Fibroblast of lung (primary cell): ENCODE results near the gene DDAH1. TPM values are rescaled to one million over a fixed set of nuclear protein-coding genes. Genes with fewer than 3 reads are reported as not detected.
A peak's percentile ranks its signal among the peaks of the same experiment; 100 is the strongest.

Experiments used
- DNase-seq, 2 donors: peaks; one replicate each; pipeline versions ENCODE4 v3.0.0 to v3.0.0-alpha.2; 2010; ENCODE audit warnings: low read depth in 2 of 2
- H2AFZ ChIP-seq: 2 replicates; pipeline ENCODE4 v1.5.1; 2012; ENCODE audit warnings: low read length, control low read depth, inconsistent platforms
- H3K27ac ChIP-seq: 2 replicates; pipeline ENCODE4 v1.5.1; 2011; ENCODE audit warnings: low read length, control low read depth; ENCODE audit not compliant: insufficient read depth
- H3K27me3 ChIP-seq: 2 replicates; pipeline ENCODE4 v1.5.1; 2011; ENCODE audit warnings: mild to moderate bottlenecking, low read length; ENCODE audit not compliant: control insufficient read depth, insufficient read depth
- H3K36me3 ChIP-seq: 2 replicates; pipeline ENCODE4 v1.5.1; 2011; ENCODE audit warnings: low read length; ENCODE audit not compliant: control insufficient read depth, insufficient read depth
- H3K4me1 ChIP-seq: 2 replicates; pipeline ENCODE4 v1.5.1; 2011; ENCODE audit warnings: low read length; ENCODE audit not compliant: control insufficient read depth, insufficient read depth; ENCODE audit errors: extremely low read depth
- H3K4me2 ChIP-seq: 2 replicates; pipeline ENCODE4 v1.5.1; 2011; ENCODE audit warnings: low read length, control low read depth; ENCODE audit not compliant: insufficient read depth; ENCODE audit errors: extremely low read depth
- H3K4me3 ChIP-seq, 4 experiments: fragments of 200-600 bp in 1 of 4; sonication (generic) in 1 of 4; replicated peaks in 1 of 4; 2 replicates each; pipeline ENCODE4 v1.5.1; 2011 to 2016; ENCODE audit warnings: low read length in 4 of 4, low read depth in 3 of 4, mild to moderate bottlenecking in 3 of 4, control low read depth in 2 of 4, inconsistent platforms in 1 of 4, mixed read lengths in 1 of 4; ENCODE audit not compliant: insufficient read depth in 1 of 4; ENCODE audit errors: control extremely low read depth in 1 of 4
- H3K79me2 ChIP-seq: 2 replicates; pipeline ENCODE4 v1.5.1; 2012; ENCODE audit warnings: mild to moderate bottlenecking, low read length, inconsistent platforms; ENCODE audit not compliant: control insufficient read depth, insufficient read depth
- H3K9ac ChIP-seq: 2 replicates; pipeline ENCODE4 v1.5.1; 2011; ENCODE audit warnings: mild to moderate bottlenecking, low read length, control low read depth; ENCODE audit not compliant: insufficient read depth
- H3K9me3 ChIP-seq: 2 replicates; pipeline ENCODE4 v1.5.1; 2012; ENCODE audit warnings: low read depth, low read length; ENCODE audit not compliant: control insufficient read depth, insufficient read depth
- H4K20me1 ChIP-seq: 2 replicates; pipeline ENCODE4 v1.5.1; 2011; ENCODE audit warnings: low read length; ENCODE audit not compliant: control insufficient read depth, insufficient read depth; ENCODE audit errors: extremely low read depth
- EZH2 ChIP-seq: IDR thresholded peaks from 2 replicates; pipeline ENCODE4 v1.5.1; 2012; ENCODE audit warnings: low read length, control low read depth, mild to moderate bottlenecking; ENCODE audit errors: missing control alignments
- polyA plus RNA-seq, 2 donors: library from polyadenylated mRNA; depleted of rRNA in 1 of 2; stranded (reverse) in 1 of 2; unstranded in 1 of 2; fragments of >200 nt; gene quantifications; 2 replicates each; pipeline ENCODE4 v1.2.1, GENCODE V29; 2011 to 2012; ENCODE audit warnings: missing spikeins in 1 of 2
- total RNA-seq: library from RNA; depleted of rRNA; stranded (reverse); fragments of >200 nt; gene quantifications from 2 replicates; pipeline ENCODE4 v1.2.1, GENCODE V29; 2014
- TF ChIP-seq, protein P1 (sequence below), 2 donors: IDR thresholded peaks in 1 of 2; conservative IDR thresholded peaks in 1 of 2; 1 replicate in 1 of 2; 2 replicates in 1 of 2; pipeline ENCODE4 v1.5.1; 2011 to 2012; ENCODE audit warnings: low read length in 2 of 2, control low read depth in 1 of 2, inconsistent platforms in 1 of 2, low read depth in 1 of 2, mild to moderate bottlenecking in 1 of 2

DDAH1 gene
- total and polyA plus RNA-seq, 2 donors (not counting 1 experiment from before 2014, with no cell fraction given) = 50.0 to 218 TPM

GRCh38 chr1:85330711-85331290, 134.2 kb downstream of the DDAH1 start:
- peaks cover 30% of the 10 kb centered on the region for H3K4me1 ChIP-seq
- no peaks in the 10 kb centered on the region for H3K9me3 ChIP-seq
- peak overlapping the region in 1 of 4 experiments; percentile 8 for H3K4me3 ChIP-seq
- peak overlapping the region; percentile 55 for H3K9ac ChIP-seq
- no peaks in the 10 kb centered on the region for H3K36me3 ChIP-seq
- H3K27ac ChIP-seq = peak overlapping the region; percentile 99
- H3K79me2 ChIP-seq = peaks cover 31% of the 10 kb centered on the region
- H3K4me2 ChIP-seq = peak overlapping the region; percentile 72
- no peaks in the 10 kb centered on the region for H3K27me3 ChIP-seq
- TF ChIP-seq EZH2 = no peak
- TF ChIP-seq, protein P1, sequence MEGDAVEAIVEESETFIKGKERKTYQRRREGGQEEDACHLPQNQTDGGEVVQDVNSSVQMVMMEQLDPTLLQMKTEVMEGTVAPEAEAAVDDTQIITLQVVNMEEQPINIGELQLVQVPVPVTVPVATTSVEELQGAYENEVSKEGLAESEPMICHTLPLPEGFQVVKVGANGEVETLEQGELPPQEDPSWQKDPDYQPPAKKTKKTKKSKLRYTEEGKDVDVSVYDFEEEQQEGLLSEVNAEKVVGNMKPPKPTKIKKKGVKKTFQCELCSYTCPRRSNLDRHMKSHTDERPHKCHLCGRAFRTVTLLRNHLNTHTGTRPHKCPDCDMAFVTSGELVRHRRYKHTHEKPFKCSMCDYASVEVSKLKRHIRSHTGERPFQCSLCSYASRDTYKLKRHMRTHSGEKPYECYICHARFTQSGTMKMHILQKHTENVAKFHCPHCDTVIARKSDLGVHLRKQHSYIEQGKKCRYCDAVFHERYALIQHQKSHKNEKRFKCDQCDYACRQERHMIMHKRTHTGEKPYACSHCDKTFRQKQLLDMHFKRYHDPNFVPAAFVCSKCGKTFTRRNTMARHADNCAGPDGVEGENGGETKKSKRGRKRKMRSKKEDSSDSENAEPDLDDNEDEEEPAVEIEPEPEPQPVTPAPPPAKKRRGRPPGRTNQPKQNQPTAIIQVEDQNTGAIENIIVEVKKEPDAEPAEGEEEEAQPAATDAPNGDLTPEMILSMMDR (conservative IDR thresholded peaks at IDR 0.05 in 1 of 2, IDR thresholded peaks at IDR 0.05 in 1 of 2; ENCODE audit: low read depth in 1 of 2, low read length in 2 of 2) = peak in 1 of 2 donors; percentile 10
- DNase-seq = peak; percentile 94 to 99
- no peaks in the 10 kb centered on the region for H4K20me1 ChIP-seq
- H2AFZ ChIP-seq = no peak overlapping the region

DNA sequence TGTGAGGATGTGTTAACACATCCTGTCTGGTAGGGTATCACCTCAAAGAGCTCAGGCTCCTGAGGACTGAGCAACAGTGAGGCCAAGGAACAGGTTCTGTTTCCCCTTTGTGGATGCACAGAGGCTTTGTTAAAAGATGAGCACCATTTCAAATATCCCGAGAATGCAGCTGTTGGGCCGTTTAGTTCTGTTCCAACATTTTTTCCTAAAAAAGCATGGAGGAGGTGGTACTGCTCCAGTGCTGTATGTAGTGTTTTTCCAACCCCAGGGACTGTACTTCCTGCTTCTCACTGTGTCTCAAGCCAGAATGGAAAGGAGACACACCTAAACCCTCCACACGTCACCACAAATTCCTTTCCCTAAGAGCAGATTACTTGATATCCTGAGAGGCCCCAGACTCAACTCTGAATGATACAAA, 134.7 kb downstream of the DDAH1 start:
- Histone ChIP-seq H3K36me3 (no peaks in the 10 kb centered on the region), H3K27ac (peak overlapping the region; percentile 99), H3K9me3 (no peaks in the 10 kb centered on the region), H2AFZ (no peak overlapping the region), H3K4me1 (peaks cover 31% of the 10 kb centered on the region), H3K79me2 (peaks cover 31% of the 10 kb centered on the region), H4K20me1 (no peaks in the 10 kb centered on the region), H3K9ac (peak overlapping the region; percentile 55), H3K27me3 (no peaks in the 10 kb centered on the region), H3K4me2 (peak overlapping the region; percentile 72), H3K4me3 (no peak overlapping the region)
- no peak for TF ChIP-seq EZH2
- TF ChIP-seq, protein P1 (conservative IDR thresholded peaks at IDR 0.05 in 1 of 2, IDR thresholded peaks at IDR 0.05 in 1 of 2; ENCODE audit: low read depth in 1 of 2, low read length in 2 of 2) = no peak
- DNase-seq = peak; percentile 69 to 99

GRCh38 chr1:85328713-85329397, 136.1 kb downstream of the DDAH1 start:
- no peak overlapping the region for H3K4me3 ChIP-seq
- peak overlapping the region; percentile 99 for H3K27ac ChIP-seq
- H3K9me3 ChIP-seq = no peaks in the 10 kb centered on the region
- peaks cover 31% of the 10 kb centered on the region for H3K4me1 ChIP-seq
- no peak overlapping the region for H2AFZ ChIP-seq
- H3K4me2 ChIP-seq = peak overlapping the region; percentile 19
- TF ChIP-seq, protein P1 (conservative IDR thresholded peaks at IDR 0.05 in 1 of 2, IDR thresholded peaks at IDR 0.05 in 1 of 2; ENCODE audit: low read depth in 1 of 2, low read length in 2 of 2) = no peak
- no peak for TF ChIP-seq EZH2
- no peak overlapping the region for H3K9ac ChIP-seq
- peak; percentile 89 to 100 for DNase-seq
- no peaks in the 10 kb centered on the region for H3K27me3 ChIP-seq
- peaks cover 26% of the 10 kb centered on the region for H3K79me2 ChIP-seq
- no peaks in the 10 kb centered on the region for H3K36me3 ChIP-seq
- no peaks in the 10 kb centered on the region for H4K20me1 ChIP-seq
